IMR-90 (cell line): ENCODE results near the gene RERE. TPM values are rescaled to one million over a fixed set of nuclear protein-coding genes. Genes with fewer than 3 reads are reported as not detected.
A peak's percentile ranks its signal among the peaks of the same experiment; 100 is the strongest.

ENCODE experiments used
- ATAC-seq: fragments of 200-7000 bp; cut with Tn5 transposase; 2 replicates; pipeline ENCODE4 v1.9.1; 2020; ENCODE audit warnings: low read depth, mild to moderate bottlenecking, moderate library complexity
- BruUV-seq: library from RNA; stranded (reverse); fragments of 400-500 nt; replicated peaks from 2 replicates; lab custom pipeline; 2021; lab: Mats Ljungman, UMichigan
- CTCF ChIA-PET: fragments of 300-600 bp; formaldehyde crosslinking; extraction: SDS; loops from one replicate; lab custom pipeline; 2021; ENCODE audit warnings: antibody characterized with exemption; lab: Yijun Ruan, JAX
- POLR2A ChIA-PET: fragments of 300-600 bp; sonication (Branson Sonifier 250); formaldehyde crosslinking; loops from one replicate; lab custom pipeline; 2022; ENCODE audit warnings: antibody characterized with exemption; ENCODE audit not compliant: unreplicated experiment; lab: Charles Lee
- DNase-seq: peaks from one replicate; pipeline ENCODE4 v3.0.0; 2013
- H2AFZ ChIP-seq: replicated peaks from 2 replicates; pipeline ENCODE3; 2013; ENCODE audit warnings: low read length, mild to moderate bottlenecking; ENCODE audit not compliant: poor library complexity
- H2AK5ac ChIP-seq: 2 replicates; pipeline ENCODE4 v1.6.1; 2013; ENCODE audit warnings: low read depth, low read length, inconsistent platforms
- H2AK9ac ChIP-seq: replicated peaks from 2 replicates; pipeline ENCODE3; 2013; ENCODE audit warnings: mild to moderate bottlenecking, low read depth, low read length, moderate library complexity; ENCODE audit not compliant: poor library complexity
- H2BK120ac ChIP-seq: 2 replicates; pipeline ENCODE4 v1.6.1; 2013; ENCODE audit warnings: low read depth, low read length, inconsistent platforms
- H2BK15ac ChIP-seq: 3 replicates; pipeline ENCODE4 v1.6.1; 2013; ENCODE audit warnings: low read depth, low read length, inconsistent platforms
- H2BK20ac ChIP-seq: 2 replicates; pipeline ENCODE4 v1.6.1; 2013; ENCODE audit warnings: low read depth, mild to moderate bottlenecking, inconsistent platforms, low read length, moderate library complexity
- H2BK5ac ChIP-seq: 2 replicates; pipeline ENCODE4 v1.6.1; 2013; ENCODE audit warnings: mild to moderate bottlenecking, low read depth, low read length, inconsistent platforms; ENCODE audit not compliant: poor library complexity, severe bottlenecking
- H3K14ac ChIP-seq: replicated peaks from 2 replicates; pipeline ENCODE4 v1.6.1; 2013; ENCODE audit warnings: low read depth, low read length, inconsistent platforms
- H3K18ac ChIP-seq: 2 replicates; pipeline ENCODE4 v1.6.1; 2013; ENCODE audit warnings: low read depth, low read length, control low read depth
- H3K23ac ChIP-seq: 2 replicates; pipeline ENCODE4 v1.6.1; 2013; ENCODE audit warnings: low read depth, low read length, inconsistent platforms
- H3K27ac ChIP-seq: 2 replicates; pipeline ENCODE4 v1.5.1; 2013; ENCODE audit warnings: mild to moderate bottlenecking, control low read depth, low read length; ENCODE audit not compliant: insufficient read depth
- H3K27me3 ChIP-seq: 2 replicates; pipeline ENCODE4 v1.6.1; 2013; ENCODE audit warnings: low read length; ENCODE audit not compliant: control insufficient read depth, insufficient read depth
- H3K36me3 ChIP-seq: 2 replicates; pipeline ENCODE4 v1.6.1; 2013; ENCODE audit warnings: low read length, mixed read lengths; ENCODE audit not compliant: control insufficient read depth, insufficient read depth
- H3K4ac ChIP-seq: 2 replicates; pipeline ENCODE4 v1.6.1; 2013; ENCODE audit warnings: low read depth, low read length, inconsistent platforms
- H3K4me1 ChIP-seq: 2 replicates; pipeline ENCODE4 v1.6.1; 2013; ENCODE audit warnings: low read length, mixed read lengths; ENCODE audit not compliant: control insufficient read depth, insufficient read depth
- H3K4me2 ChIP-seq: 2 replicates; pipeline ENCODE4 v1.6.1; 2013; ENCODE audit warnings: low read depth, mild to moderate bottlenecking, control low read depth, low read length, moderate library complexity
- H3K4me3 ChIP-seq: 2 replicates; pipeline ENCODE4 v1.5.1; 2013; ENCODE audit warnings: low read depth, mild to moderate bottlenecking, control low read depth, low read length, moderate library complexity; ENCODE audit not compliant: insufficient read depth
- H3K56ac ChIP-seq: 2 replicates; pipeline ENCODE4 v1.6.1; 2013; ENCODE audit warnings: low read length, inconsistent platforms; ENCODE audit not compliant: insufficient read depth; ENCODE audit errors: extremely low read depth
- H3K79me1 ChIP-seq, 2 experiments: 2 replicates each; pipeline ENCODE4 v1.6.1; 2013; ENCODE audit warnings: low read length in 2 of 2, inconsistent platforms in 1 of 2, low read depth in 1 of 2
- H3K9ac ChIP-seq: 2 replicates; pipeline ENCODE4 v1.6.1; 2013; ENCODE audit warnings: low read depth, low read length, control low read depth
- H3K9me1 ChIP-seq: 2 replicates; pipeline ENCODE4 v1.6.1; 2013; ENCODE audit warnings: low read length, inconsistent platforms; ENCODE audit not compliant: insufficient read depth
- H3K9me3 ChIP-seq: 2 replicates; pipeline ENCODE4 v1.6.1; 2013; ENCODE audit warnings: low read length; ENCODE audit not compliant: control insufficient read depth, insufficient read depth
- H4K20me1 ChIP-seq: 2 replicates; pipeline ENCODE4 v1.6.1; 2013; ENCODE audit warnings: low read length, inconsistent platforms; ENCODE audit not compliant: insufficient read depth
- H4K5ac ChIP-seq: 2 replicates; pipeline ENCODE4 v1.6.1; 2013; ENCODE audit warnings: mild to moderate bottlenecking, low read depth, low read length, control low read depth
- H4K8ac ChIP-seq, 2 experiments: 2 replicates each; pipeline ENCODE4 v1.6.1; 2013; ENCODE audit warnings: low read depth in 2 of 2, low read length in 2 of 2, control low read depth in 1 of 2, inconsistent platforms in 1 of 2
- H4K91ac ChIP-seq: 2 replicates; pipeline ENCODE4 v1.6.1; 2013; ENCODE audit warnings: low read depth, low read length, inconsistent platforms; ENCODE audit not compliant: insufficient read depth
- CEBPB ChIP-seq: IDR thresholded peaks from 2 replicates; pipeline ENCODE4 v1.6.1; 2012; ENCODE audit warnings: low read depth, low read length, improper control_type of control experiment
- MXI1 ChIP-seq: IDR thresholded peaks from 2 replicates; pipeline ENCODE4 v1.6.1; 2012; ENCODE audit warnings: low read depth, mild to moderate bottlenecking, low read length, moderate library complexity, borderline replicate concordance
- WGBS, 2 experiments: methylation state at CpG; one replicate each; pipeline versions ENCODE4 v1.1.5 to v1.1.7; 2013; ENCODE audit warnings: missing lambda C conversion rate in 2 of 2; ENCODE audit not compliant: insufficient read length in 1 of 2; ENCODE audit errors: extremely low coverage in 2 of 2; 5-methylcytosine and 5-hydroxymethylcytosine counted together
- dilution Hi-C: fragments of 300-500 bp; cut with HindIII; formaldehyde crosslinking; loops from one replicate; pipeline ENCODE4 v1.14.3; 2018; ENCODE audit warnings: low sequenced_read_pairs; ENCODE audit not compliant: unreplicated experiment
- in situ Hi-C: fragments of 300-500 bp; cut with MboI; formaldehyde crosslinking; loops from 3 replicates; pipeline ENCODE4 v1.14.3; 2019; ENCODE audit warnings: low sequenced_read_pairs, inconsistent platforms, mixed read lengths
- intact Hi-C: fragments of 100-400 bp; cut with micrococcal nuclease; formaldehyde crosslinking; loops from 2 replicates; pipeline ENCODE4 v1.10.0; 2022
- polyA plus RNA-seq, 3 experiments: library from polyadenylated mRNA; depleted of rRNA; stranded (reverse); fragments of >200 nt; gene quantifications; 2 replicates each; pipeline ENCODE4 v1.2.3, GENCODE V29; 2012; ENCODE audit warnings: low replicate concordance in 1 of 3
- total RNA-seq: library from RNA; depleted of rRNA; stranded (reverse); fragments of >200 nt; gene quantifications from 2 replicates; pipeline ENCODE4 v1.2.3, GENCODE V29; 2012
- TF ChIP-seq, protein P1 (sequence below): fragments of 150-350 bp; IDR thresholded peaks from 2 replicates; pipeline ENCODE4 v1.6.1; 2017; ENCODE audit warnings: mild to moderate bottlenecking, antibody characterized with exemption, low read length, low read depth

RERE gene
- total and polyA plus RNA-seq, 2 of the 4 experiments (the other 2 are of a cell fraction): 11.5 to 25.1 TPM

GRCh38 chr1:8679395-8679800 is 138.0 kb downstream of the RERE start:
- Histone ChIP-seq H4K20me1 (peaks cover 74% of the 10 kb centered on the region), H3K9me3 (no peaks in the 10 kb centered on the region), H3K18ac (no peak overlapping the region), H3K4ac (no peak overlapping the region), H3K4me3 (no peak overlapping the region), H3K36me3 (no peaks in the 10 kb centered on the region), H2BK20ac (no peak overlapping the region), H3K4me2 (peak overlapping the region; percentile 13; the same call in 1 of the 2 replicates), H3K27me3 (no peaks in the 10 kb centered on the region), H3K23ac (no peak overlapping the region), H4K8ac (no peak overlapping the region), H4K91ac (no peak overlapping the region), H3K9ac (no peak overlapping the region), H3K4me1 (peaks cover 21% of the 10 kb centered on the region), H3K56ac (no peak overlapping the region), H2AK5ac (no peak overlapping the region), H3K14ac (no peak overlapping the region), H2AFZ (no peak overlapping the region), H3K79me1 (peaks cover 19 to 76% of the 10 kb centered on the region in 2 experiments), H4K5ac (no peak overlapping the region), H2BK15ac (no peak overlapping the region), H3K9me1 (peaks cover 9% of the 10 kb centered on the region), H3K27ac (no peak overlapping the region), H2BK120ac (no peak overlapping the region), H2BK5ac (no peak overlapping the region), H2AK9ac (no peak overlapping the region)
- intact Hi-C loops (no loop called here), dilution Hi-C loops (no loop called here), in situ Hi-C loops (no loop called here)
- WGBS, 2 experiments: 0% methylated on average over 1 of the region's 2 CpGs; no CpG with 5 or more reads in 1 of the 2 experiments
- no TSS peak for BruUV-seq
- peak; percentile 57 for DNase-seq
- ATAC-seq: peak; percentile 67
- TF ChIP-seq, protein P1, sequence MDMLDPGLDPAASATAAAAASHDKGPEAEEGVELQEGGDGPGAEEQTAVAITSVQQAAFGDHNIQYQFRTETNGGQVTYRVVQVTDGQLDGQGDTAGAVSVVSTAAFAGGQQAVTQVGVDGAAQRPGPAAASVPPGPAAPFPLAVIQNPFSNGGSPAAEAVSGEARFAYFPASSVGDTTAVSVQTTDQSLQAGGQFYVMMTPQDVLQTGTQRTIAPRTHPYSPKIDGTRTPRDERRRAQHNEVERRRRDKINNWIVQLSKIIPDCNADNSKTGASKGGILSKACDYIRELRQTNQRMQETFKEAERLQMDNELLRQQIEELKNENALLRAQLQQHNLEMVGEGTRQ: no peak
- no peak for TF ChIP-seq MXI1
- TF ChIP-seq CEBPB: peak; percentile 75
- ChIA-PET CTCF (interaction anchor here (1.1 kb wide), 1 partner anchor 170 kb away, joined by 3 read pairs; no protein-coding TSS in a partner anchor), POLR2A (no interaction called here)
